GM23248 (cell line): ENCODE results near the gene ZCCHC17. TPM values are rescaled to one million over a fixed set of nuclear protein-coding genes. Genes with fewer than 3 reads are reported as not detected.

ENCODE experiments used
- DNase-seq: peaks from one replicate; pipeline ENCODE4 v3.0.0-alpha.2; 2015
- H2AFZ ChIP-seq: fragments of 200-600 bp; sonication (generic); 2 replicates; pipeline ENCODE4 v1.6.1; 2016; ENCODE audit warnings: antibody characterized with exemption
- H3F3A ChIP-seq: fragments of 200-600 bp; sonication (generic); 2 replicates; pipeline ENCODE4 v1.6.1; 2016; ENCODE audit warnings: mild to moderate bottlenecking, antibody characterized with exemption, mixed run types; ENCODE audit not compliant: insufficient read depth
- H3K27ac ChIP-seq: fragments of 200-600 bp; sonication (generic); 2 replicates; pipeline ENCODE4 v1.5.1; 2016; ENCODE audit warnings: mild to moderate bottlenecking
- H3K27me3 ChIP-seq: fragments of 200-600 bp; sonication (generic); replicated peaks from 2 replicates; pipeline ENCODE4 v1.6.1; 2016; ENCODE audit warnings: mild to moderate bottlenecking; ENCODE audit not compliant: insufficient read depth
- H3K36me3 ChIP-seq: fragments of 200-600 bp; sonication (generic); 2 replicates; pipeline ENCODE4 v1.6.1; 2016; ENCODE audit warnings: low read depth, mild to moderate bottlenecking
- H3K4me1 ChIP-seq: fragments of 200-600 bp; sonication (generic); 2 replicates; pipeline ENCODE4 v1.6.1; 2016; ENCODE audit warnings: mild to moderate bottlenecking; ENCODE audit not compliant: insufficient read depth
- H3K4me2 ChIP-seq: fragments of 200-600 bp; sonication (generic); one replicate; pipeline ENCODE4 v1.6.1; 2016; ENCODE audit warnings: mild to moderate bottlenecking; ENCODE audit not compliant: unreplicated experiment
- H3K4me3 ChIP-seq: fragments of 200-600 bp; sonication (generic); 2 replicates; pipeline ENCODE4 v1.5.1; 2016; ENCODE audit warnings: mild to moderate bottlenecking
- H3K79me2 ChIP-seq: fragments of 200-600 bp; sonication (generic); 2 replicates; pipeline ENCODE4 v1.6.1; 2016; ENCODE audit warnings: mild to moderate bottlenecking; ENCODE audit not compliant: insufficient read depth
- H3K9ac ChIP-seq: fragments of 200-600 bp; sonication (generic); 2 replicates; pipeline ENCODE4 v1.6.1; 2016; ENCODE audit warnings: mild to moderate bottlenecking
- H3K9me2 ChIP-seq: fragments of 200-600 bp; sonication (generic); 2 replicates; pipeline ENCODE4 v1.6.1; 2016; ENCODE audit warnings: mixed run types, mild to moderate bottlenecking, moderate library complexity; ENCODE audit not compliant: insufficient read depth
- H3K9me3 ChIP-seq: fragments of 200-600 bp; sonication (generic); one replicate; pipeline ENCODE4 v1.6.1; 2017; ENCODE audit warnings: low read depth
- H4K20me1 ChIP-seq: fragments of 200-600 bp; sonication (generic); 2 replicates; pipeline ENCODE4 v1.6.0; 2016; ENCODE audit not compliant: insufficient read depth
- EZH2 ChIP-seq: fragments of 200-600 bp; sonication (generic); IDR thresholded peaks from 2 replicates; pipeline ENCODE4 v1.6.1; 2018; ENCODE audit warnings: antibody characterized with exemption, mild to moderate bottlenecking; ENCODE audit not compliant: insufficient read depth, poor library complexity, severe bottlenecking
- EZH2phosphoT487 ChIP-seq: fragments of 200-600 bp; sonication (generic); IDR thresholded peaks from 2 replicates; pipeline ENCODE4 v1.6.1; 2018; ENCODE audit warnings: antibody characterized with exemption, moderate library complexity, mild to moderate bottlenecking, low read depth; ENCODE audit not compliant: insufficient read depth
- WGBS, 2 experiments: methylation state at CpG; one replicate each; pipeline ENCODE4 v1.1.6; 2015 to 2017; ENCODE audit warnings: low lambda C conversion rate in 2 of 2, low coverage in 1 of 2; ENCODE audit errors: missing lambda C conversion rate in 2 of 2; 5-methylcytosine and 5-hydroxymethylcytosine counted together
- in situ Hi-C: fragments of 300-500 bp; cut with MboI; formaldehyde crosslinking; loops from 2 replicates; pipeline ENCODE4 v1.15.0; 2020
- polyA plus RNA-seq: library from polyadenylated mRNA; unstranded; fragments of >200 nt; fragmentation: Nextera tagmentation; extraction: Ambion mirVana; gene quantifications from 2 replicates; pipeline ENCODE4 v1.2.1, GENCODE V29; 2016
- total RNA-seq: library from RNA; depleted of rRNA; stranded (reverse); fragments of >200 nt; shearing (Covaris generic); gene quantifications from 2 replicates; pipeline ENCODE4 v1.2.3, GENCODE V29; 2014

ZCCHC17 gene
- total and polyA plus RNA-seq, 2 experiments from 2014 or later = 34.8 to 65.6 TPM

DNA sequence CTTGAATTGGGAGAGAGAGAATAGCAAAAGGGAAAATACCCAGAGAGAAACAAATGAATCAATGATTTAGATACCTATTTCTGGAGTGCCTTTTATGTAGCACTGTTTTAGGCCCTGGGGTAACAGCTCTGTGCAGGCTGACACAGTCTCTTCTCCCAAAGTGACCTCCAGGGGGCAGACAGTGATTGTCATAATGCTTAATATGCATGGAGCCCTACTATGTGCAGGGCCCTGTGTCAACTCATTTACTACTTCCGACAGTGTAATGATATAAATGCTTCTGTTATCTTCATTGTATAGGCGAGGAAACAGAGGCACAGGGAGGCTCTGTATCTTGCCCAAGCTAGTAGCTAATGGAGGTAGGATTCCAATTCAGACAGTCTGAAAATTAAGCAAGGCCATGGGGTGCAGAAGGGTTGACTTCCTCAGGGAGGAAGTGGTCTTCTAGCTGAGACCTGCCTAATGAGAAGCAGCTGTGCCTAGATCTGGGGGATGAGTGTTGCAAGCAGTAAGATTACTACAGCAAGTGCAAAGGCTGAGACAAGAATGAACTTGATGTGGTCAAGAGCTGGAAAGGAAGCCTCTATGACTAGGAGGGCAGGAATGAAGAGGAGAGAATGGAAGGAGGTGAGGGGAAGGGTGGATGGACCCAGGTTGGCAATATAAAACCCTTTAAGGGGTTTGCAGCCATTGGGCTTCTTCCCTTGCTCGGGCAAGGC is 100.0 kb downstream of the ZCCHC17 start:
- WGBS, 2 experiments = 72 to 76% methylated on average over 3 of the region's 3 CpGs

GRCh38 chr1:31397360-31398095 is 100.7 kb downstream of the ZCCHC17 start:
- H3K27me3 ChIP-seq = no peaks in the 10 kb centered on the region
- TF ChIP-seq EZH2phosphoT487 (no peak), EZH2 (no peak)
- H3K9ac ChIP-seq = no peak overlapping the region
- no peaks in the 10 kb centered on the region for H3K9me3 ChIP-seq
- peak overlapping the region; percentile 7 for H3K4me2 ChIP-seq
- peak; percentile 55 for DNase-seq
- H3K4me1 ChIP-seq = peaks cover 40% of the 10 kb centered on the region
- H3K9me2 ChIP-seq = no peaks in the 10 kb centered on the region
- no peak overlapping the region for H2AFZ ChIP-seq
- H3F3A ChIP-seq = peaks cover 42% of the 10 kb centered on the region
- in situ Hi-C loops = no loop called here
- WGBS, 2 experiments = 5 to 10% methylated on average over 4 of the region's 4 CpGs
- no peaks in the 10 kb centered on the region for H3K36me3 ChIP-seq
- no peak overlapping the region for H3K4me3 ChIP-seq
- no peaks in the 10 kb centered on the region for H3K79me2 ChIP-seq
- H3K27ac ChIP-seq = peak overlapping the region; percentile 13; the same call in 1 of the 2 replicates
- H4K20me1 ChIP-seq = no peaks in the 10 kb centered on the region

More for the DNA sequence above, 100.0 kb downstream of the ZCCHC17 start:
- H3K4me3 ChIP-seq = no peak overlapping the region
- H3K4me2 ChIP-seq = peak overlapping the region; percentile 7
- H3K9me2 ChIP-seq = no peaks in the 10 kb centered on the region
- H3K9ac ChIP-seq = no peak overlapping the region
- H3K9me3 ChIP-seq = no peaks in the 10 kb centered on the region
- H4K20me1 ChIP-seq = no peaks in the 10 kb centered on the region
- H3K79me2 ChIP-seq = no peaks in the 10 kb centered on the region
- no peak overlapping the region for H2AFZ ChIP-seq
- no peaks in the 10 kb centered on the region for H3K27me3 ChIP-seq
- in situ Hi-C loops = no loop called here
- TF ChIP-seq EZH2 (no peak), EZH2phosphoT487 (peak; percentile 80; the same call in 1 of the 2 replicates)
- peak; percentile 90 for DNase-seq
- H3K27ac ChIP-seq = peak overlapping the region; percentile 13; the same call in 1 of the 2 replicates
- peaks cover 40% of the 10 kb centered on the region for H3K4me1 ChIP-seq
- H3K36me3 ChIP-seq = no peaks in the 10 kb centered on the region
- peaks cover 42% of the 10 kb centered on the region for H3F3A ChIP-seq

DNA sequence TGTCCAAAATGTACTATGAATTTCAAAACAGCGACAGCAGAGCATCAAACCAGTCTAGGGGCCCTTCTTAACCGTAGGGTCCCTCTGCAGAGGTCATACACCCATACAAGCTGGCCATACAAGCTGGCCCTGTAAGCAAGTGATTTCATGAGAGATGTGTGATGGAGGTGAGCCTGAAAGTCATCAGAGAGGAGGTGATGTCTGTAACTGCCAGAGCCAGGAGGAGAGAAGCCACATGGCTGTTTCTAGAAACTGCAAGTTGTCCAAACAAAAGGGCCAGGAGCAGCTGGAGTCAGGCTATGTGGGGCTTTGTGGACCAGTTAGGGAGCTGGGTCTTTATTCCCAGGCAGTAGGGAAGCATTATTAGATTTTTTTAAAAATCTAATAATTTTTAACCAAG is 101.4 kb downstream of the ZCCHC17 start:
- no peak overlapping the region for H3K4me2 ChIP-seq

DNA sequence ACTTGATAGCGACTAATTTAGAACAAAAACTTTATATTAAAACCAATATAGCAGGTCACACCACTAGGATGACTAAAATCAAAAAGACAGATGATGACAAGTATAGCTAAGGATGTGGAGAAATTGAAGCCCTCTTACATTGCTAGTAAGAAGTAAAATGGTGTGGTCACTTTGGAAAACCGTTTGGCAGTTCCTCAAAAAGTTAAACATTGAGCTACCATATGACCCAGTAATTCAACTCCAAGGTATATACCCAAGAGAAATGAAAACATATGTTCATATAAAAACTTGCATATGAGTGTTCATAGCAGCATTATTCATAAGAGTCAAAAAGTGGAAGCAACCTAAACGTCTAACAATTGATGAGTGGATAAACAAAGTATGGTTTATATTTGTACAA is 103.1 kb downstream of the ZCCHC17 start:
- WGBS, 2 experiments = 35 to 38% methylated on average over 3 of the region's 3 CpGs
- Histone ChIP-seq H2AFZ (no peak overlapping the region), H3K9me3 (no peaks in the 10 kb centered on the region), H3K27ac (peak overlapping the region; percentile 28), H3K4me2 (peak overlapping the region; percentile 32), H3F3A (peaks cover 42% of the 10 kb centered on the region), H3K9ac (no peak overlapping the region), H4K20me1 (no peaks in the 10 kb centered on the region), H3K4me1 (peaks cover 40% of the 10 kb centered on the region), H3K4me3 (no peak overlapping the region), H3K79me2 (no peaks in the 10 kb centered on the region), H3K36me3 (no peaks in the 10 kb centered on the region), H3K27me3 (no peaks in the 10 kb centered on the region), H3K9me2 (no peaks in the 10 kb centered on the region)
- no peak for TF ChIP-seq EZH2phosphoT487
- TF ChIP-seq EZH2 = no peak
- in situ Hi-C loops = no loop called here
- peak; percentile 34 for DNase-seq

More for the DNA sequence above, 101.4 kb downstream of the ZCCHC17 start:
- in situ Hi-C loops = no loop called here
- no peaks in the 10 kb centered on the region for H3K79me2 ChIP-seq
- no peak overlapping the region for H2AFZ ChIP-seq
- no peak overlapping the region for H3K4me3 ChIP-seq
- H3K9me2 ChIP-seq = no peaks in the 10 kb centered on the region
- H3K27me3 ChIP-seq = no peaks in the 10 kb centered on the region
- no peak for TF ChIP-seq EZH2
- TF ChIP-seq EZH2phosphoT487 = no peak
- H4K20me1 ChIP-seq = no peaks in the 10 kb centered on the region
- H3K36me3 ChIP-seq = no peaks in the 10 kb centered on the region
- WGBS, 2 experiments = 97 to 98% methylated on average over 2 of the region's 2 CpGs
- H3K4me1 ChIP-seq = peaks cover 40% of the 10 kb centered on the region
- H3K9ac ChIP-seq = no peak overlapping the region
- H3K9me3 ChIP-seq = no peaks in the 10 kb centered on the region
- no peak for DNase-seq
- H3F3A ChIP-seq = peaks cover 42% of the 10 kb centered on the region
- H3K27ac ChIP-seq = no peak overlapping the region
